NCI-H82 treated with DMSO at 0.1 percent for 48 hours (cell line): Measurements from ENCODE around the gene PRRG1.
"Not testable (repeated sequence)": the region's sequence is repeated elsewhere in the genome, so short reads cannot be mapped to it uniquely, and the experiment has no call there.

Source experiments
- DNase-seq: peaks from one replicate; lab custom pipeline; 2025; ENCODE audit not compliant: unreplicated experiment; lab: John Stamatoyannopoulos, UW

The PRRG1 gene

GRCh38 chrX:37468124-37468739, 119.1 kb downstream of the PRRG1 start:
- DNase-seq: no peak

GRCh38 chrX:37470711-37471110, 121.5 kb downstream of the PRRG1 start:
- no peak for DNase-seq

GRCh38 chrX:37472836-37473235, 123.7 kb downstream of the PRRG1 start:
- no peak for DNase-seq

- DNase-seq: no peak
Observed at GRCh38 chrX:37474478-37474877, 125.3 kb downstream of the PRRG1 start.

- DNase-seq: no peak
Observed at GRCh38 chrX:37476571-37477170, 127.5 kb downstream of the PRRG1 start.

- not testable (repeated sequence) for DNase-seq
Observed at GRCh38 chrX:37484335-37484734, 135.2 kb downstream of the PRRG1 start.

GRCh38 chrX:37485429-37485828, 136.3 kb downstream of the PRRG1 start:
- no peak for DNase-seq

GRCh38 chrX:37487271-37487670, 138.1 kb downstream of the PRRG1 start:
- DNase-seq: no peak

GRCh38 chrX:37488323-37488722, 139.2 kb downstream of the PRRG1 start:
- no peak for DNase-seq

GRCh38 chrX:37491686-37492085, 142.5 kb downstream of the PRRG1 start:
- DNase-seq: no peak

GRCh38 chrX:37495760-37496159, 146.6 kb downstream of the PRRG1 start:
- DNase-seq: not testable (repeated sequence)

GRCh38 chrX:37497126-37497525, 148.0 kb downstream of the PRRG1 start:
- not testable (repeated sequence) for DNase-seq

GRCh38 chrX:37498323-37498722, 149.2 kb downstream of the PRRG1 start:
- not testable (repeated sequence) for DNase-seq

- DNase-seq: not testable (repeated sequence)
Observed at GRCh38 chrX:37499649-37500048, 150.5 kb downstream of the PRRG1 start.

GRCh38 chrX:37504991-37505390, 155.8 kb downstream of the PRRG1 start:
- no peak for DNase-seq
